Nucleus accumbens (tissue), 56 donors: ENCODE results near the gene MINDY2.
"Not testable (repeated sequence)": the region's sequence is repeated elsewhere in the genome, so short reads cannot be mapped to it uniquely, and the experiment has no call there.

Experiments
- DNase-seq, 56 donors: peaks; one replicate each; lab custom pipeline; 2025; lab: John Stamatoyannopoulos, UW

Gene MINDY2

GRCh38 chr15:58749532-58750337 is 21.4 kb upstream of the MINDY2 start, which contains the start of gene ADAM10:
Gene ADAM10 (minus strand): TSS chr15:58749707. CDS start chr15:58749534, 173 bp downstream.
- DNase-seq = peak; percentile 88 to 100 (median 99)

- DNase-seq = no peak
Measured at GRCh38 chr15:58752716-58753115, 18.4 kb upstream of the MINDY2 start.

- no peak for DNase-seq
Measured at GRCh38 chr15:58755350-58755749, 15.8 kb upstream of the MINDY2 start.

DNA sequence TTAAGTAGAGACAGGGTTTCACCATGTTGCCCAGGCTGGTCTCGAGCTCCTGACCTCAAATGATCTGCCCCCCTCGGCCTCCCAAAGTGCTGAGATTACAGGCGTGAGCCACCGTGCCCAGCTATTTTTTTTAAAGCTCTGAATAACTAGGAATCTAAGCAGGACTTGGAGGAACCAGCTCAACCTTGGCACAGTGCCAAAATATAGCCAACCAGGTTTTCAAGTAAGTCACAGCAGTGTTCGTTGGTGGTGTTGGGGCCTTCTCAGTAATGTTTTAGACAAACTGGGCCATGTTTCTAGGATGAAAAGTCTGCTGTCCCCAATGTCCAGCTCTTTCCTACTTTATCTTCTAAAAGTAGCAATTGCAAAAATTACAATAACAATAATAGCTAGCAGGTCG is 15.1 kb upstream of the MINDY2 start:
- no peak for DNase-seq

GRCh38 chr15:58758141-58758540 is 13.0 kb upstream of the MINDY2 start:
- DNase-seq = peak in 8 of 56 donors; percentile 8 to 37 (median 15)

DNA sequence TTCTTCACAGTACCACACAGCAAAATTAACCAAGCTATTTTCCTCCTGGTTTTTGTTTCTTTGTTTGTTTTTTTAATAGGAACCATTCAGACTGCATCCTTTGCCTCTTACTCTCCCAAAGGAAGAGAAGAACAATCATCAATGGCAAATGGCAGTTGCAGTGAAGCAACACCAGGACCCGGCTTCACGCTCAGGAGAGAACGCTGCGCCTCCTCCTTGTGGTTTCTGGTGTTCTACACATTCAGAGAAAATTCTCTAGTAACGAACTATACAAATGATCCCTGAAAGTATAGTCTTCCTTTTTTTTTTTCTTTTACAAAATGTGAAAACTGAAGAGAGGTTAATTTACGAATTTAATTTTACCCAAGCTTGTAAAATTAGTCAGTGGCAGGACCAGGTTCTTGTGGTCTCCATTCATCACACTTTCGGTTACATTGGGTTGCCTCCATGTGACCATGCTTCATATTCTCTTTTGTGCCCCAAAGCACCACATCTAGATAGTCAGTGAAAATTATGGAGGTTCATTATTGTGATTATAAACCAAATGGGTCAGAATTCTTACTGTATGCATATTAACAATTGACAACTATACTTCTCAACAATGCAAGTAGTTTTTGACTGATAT is 10.6 kb upstream of the MINDY2 start:
- DNase-seq = no peak

GRCh38 chr15:58761010-58761388 is 10.1 kb upstream of the MINDY2 start:
- DNase-seq = no peak

DNA sequence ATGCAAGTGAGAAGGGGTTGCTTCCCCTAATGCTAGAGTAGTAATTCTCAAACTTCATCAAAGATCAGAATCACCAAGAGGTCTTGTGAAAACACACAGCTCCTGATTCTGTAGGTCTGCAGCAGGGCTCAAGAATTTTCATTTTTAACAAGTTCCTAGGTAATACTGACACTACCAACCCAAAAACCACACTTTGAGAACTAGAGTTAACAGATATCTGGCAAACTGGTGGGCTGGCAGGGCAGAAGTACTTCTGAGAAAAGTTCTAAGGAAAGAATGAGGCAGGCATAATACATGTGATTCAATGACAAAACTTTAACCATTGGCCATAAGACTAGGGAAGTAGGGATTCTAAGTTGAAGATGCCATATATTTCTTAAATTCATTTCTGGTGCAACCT is 8.8 kb upstream of the MINDY2 start:
- DNase-seq = no peak

DNA sequence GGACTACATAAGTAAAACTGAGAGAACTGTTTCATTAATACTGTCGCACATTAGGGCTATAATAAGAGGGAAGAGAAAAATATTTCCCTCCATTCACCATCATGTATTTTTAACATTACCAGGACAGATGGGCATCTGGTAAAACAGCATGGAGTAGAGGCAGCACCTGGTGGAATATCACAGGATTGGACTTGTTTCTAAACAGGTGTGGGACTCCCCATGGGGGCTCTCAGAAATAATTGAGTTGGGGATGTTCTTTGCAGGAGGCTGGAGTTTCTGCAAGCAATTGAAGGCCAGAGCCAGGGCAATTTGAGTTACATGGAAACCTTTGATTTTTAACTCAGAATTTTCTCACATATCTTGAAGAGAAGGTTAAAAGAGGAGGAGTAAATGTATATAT is 8.4 kb upstream of the MINDY2 start:
- no peak for DNase-seq

DNA sequence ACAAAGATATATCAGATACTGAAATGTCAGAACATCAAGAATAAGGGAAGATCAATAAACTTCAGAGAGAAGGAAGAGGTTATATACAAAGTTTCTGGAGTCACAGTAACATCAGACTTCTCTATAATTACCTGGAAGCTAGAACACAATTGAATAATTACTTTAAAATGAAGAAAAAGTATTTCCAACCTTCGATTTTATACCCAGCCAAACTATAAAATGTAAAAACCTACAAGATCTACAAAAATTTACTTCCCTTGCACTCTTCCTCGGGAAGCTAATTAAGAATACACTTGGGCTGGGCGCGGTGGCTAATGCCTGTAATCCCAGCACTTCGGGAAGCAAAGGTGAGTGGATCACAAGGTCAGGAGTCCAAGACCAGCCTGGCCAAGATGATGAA is 6.6 kb upstream of the MINDY2 start:
- no peak for DNase-seq

DNA sequence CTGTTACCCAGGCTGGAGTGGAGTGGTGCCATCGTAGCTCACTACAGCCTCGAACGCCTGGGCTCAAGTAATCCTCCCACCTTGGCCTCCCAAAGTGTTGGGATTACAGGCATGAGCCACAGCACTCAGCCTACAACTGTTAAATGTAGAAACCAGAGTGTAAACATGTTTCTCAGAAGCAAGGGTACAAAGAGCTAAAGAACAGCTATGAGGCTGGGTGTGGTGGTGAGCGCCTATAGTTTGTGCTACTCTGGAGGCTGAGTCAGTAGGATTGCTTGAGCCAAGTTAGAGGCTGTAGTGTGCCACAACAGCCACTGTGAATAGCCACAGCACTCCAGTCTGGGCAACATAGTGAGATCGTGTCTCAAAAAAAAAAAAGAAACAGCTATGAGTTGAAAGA is 4.8 kb upstream of the MINDY2 start:
- no peak for DNase-seq

DNA sequence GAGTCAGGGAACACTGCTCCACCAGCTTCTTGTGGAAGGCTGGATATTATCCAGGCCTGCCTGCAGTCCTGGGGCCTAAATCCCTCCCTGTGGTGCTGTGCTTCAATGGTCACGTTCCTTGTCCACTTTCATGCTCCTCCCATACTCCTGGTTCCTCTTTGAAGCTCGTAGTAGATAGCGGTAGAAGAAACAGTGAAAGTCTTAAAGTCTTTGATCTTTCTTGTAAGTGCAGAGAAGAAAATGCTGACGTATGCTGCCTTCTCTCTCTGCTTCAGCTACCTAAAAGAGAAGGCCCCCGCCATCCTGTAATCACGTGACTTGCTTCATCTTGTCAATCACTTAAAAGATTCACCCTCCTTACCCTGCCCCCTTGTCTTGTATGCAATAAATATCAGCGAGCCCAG is 2.5 kb upstream of the MINDY2 start:
- not testable (repeated sequence) for DNase-seq

DNA sequence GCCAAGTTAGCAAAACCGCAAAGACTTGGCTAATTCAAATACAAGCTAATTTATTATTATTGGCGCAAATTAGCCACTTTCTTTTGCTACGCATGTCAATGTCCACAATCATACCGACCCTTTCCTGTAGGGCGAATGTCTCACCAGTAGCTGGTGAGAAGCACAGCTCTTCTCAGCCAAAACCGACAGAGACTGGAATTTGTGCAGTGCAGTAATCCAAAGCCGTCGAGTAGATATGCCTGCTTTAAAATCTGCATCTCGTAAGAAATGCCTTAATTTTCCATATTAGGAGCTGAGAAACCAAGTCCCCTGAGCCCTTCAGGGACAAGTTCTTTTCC is 614 bp upstream of the MINDY2 start:
- DNase-seq = peak in 2 of 56 donors; percentile 46 to 52

GRCh38 chr15:58771621-58772250 is 634 bp downstream of the MINDY2 start:
- peak in 43 of 56 donors; percentile 30 to 77 (median 57) for DNase-seq

DNA sequence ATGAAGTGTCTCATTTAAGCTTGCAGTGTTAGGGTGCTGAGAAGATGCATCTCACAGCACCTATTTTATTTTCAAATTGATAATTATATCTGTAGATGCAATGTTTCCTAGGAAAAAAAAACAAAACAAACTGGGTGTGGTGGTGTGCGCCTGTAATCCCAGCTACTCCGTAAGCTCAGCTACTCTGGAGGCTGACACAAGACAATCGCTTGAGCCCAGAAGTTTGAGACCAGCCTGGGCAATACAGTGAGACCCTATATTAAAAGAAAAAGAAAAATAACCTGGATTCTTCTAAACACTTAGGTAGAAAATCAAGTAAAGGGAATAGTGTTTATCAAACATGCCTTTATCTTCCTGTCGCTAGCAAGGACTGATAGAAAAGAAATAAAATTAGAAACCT is 1.9 kb downstream of the MINDY2 start:
- DNase-seq = no peak

DNA sequence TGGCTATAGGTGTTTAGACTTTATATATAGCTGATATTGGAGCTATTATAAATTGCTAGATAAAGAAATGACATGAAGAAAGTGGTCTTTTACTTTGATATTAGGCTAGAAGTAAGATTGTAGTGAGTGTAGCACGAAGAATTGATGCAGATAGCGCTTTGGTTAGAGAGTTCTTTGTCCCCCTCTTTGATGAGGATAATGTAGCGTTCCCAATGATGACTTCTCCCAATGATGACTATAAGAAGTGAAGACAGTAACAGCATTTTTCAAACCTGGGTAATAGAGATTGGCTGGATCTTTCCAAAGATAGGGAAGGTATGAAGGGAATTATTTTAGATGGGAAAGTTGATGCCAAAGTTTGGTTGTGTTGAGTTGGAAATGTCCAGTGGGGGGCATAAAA is 4.3 kb downstream of the MINDY2 start:
- DNase-seq = no peak

DNA sequence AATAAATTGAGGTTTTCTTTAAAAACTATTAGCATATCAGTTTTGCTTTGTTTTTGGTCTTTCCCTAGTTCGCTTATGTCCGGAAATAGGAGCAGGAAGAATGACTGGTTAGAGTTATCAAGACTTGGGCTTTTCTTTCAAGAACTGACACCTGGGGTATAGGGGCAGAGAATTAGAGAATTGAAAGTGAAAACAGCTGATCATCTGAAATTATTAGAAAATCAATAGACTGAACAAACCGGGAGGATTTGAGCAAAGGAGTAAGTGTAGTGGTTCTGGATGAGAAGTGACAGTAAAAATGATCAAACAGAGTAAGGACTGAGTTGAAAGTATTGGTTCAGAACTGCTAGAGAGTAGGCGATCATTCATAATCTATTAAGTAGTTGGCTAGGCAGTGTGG is 6.0 kb downstream of the MINDY2 start:
- no peak for DNase-seq

- no peak for DNase-seq
Measured at GRCh38 chr15:58779554-58779953, 8.5 kb downstream of the MINDY2 start.

GRCh38 chr15:58785355-58785754 is 14.3 kb downstream of the MINDY2 start:
- no peak for DNase-seq

DNA sequence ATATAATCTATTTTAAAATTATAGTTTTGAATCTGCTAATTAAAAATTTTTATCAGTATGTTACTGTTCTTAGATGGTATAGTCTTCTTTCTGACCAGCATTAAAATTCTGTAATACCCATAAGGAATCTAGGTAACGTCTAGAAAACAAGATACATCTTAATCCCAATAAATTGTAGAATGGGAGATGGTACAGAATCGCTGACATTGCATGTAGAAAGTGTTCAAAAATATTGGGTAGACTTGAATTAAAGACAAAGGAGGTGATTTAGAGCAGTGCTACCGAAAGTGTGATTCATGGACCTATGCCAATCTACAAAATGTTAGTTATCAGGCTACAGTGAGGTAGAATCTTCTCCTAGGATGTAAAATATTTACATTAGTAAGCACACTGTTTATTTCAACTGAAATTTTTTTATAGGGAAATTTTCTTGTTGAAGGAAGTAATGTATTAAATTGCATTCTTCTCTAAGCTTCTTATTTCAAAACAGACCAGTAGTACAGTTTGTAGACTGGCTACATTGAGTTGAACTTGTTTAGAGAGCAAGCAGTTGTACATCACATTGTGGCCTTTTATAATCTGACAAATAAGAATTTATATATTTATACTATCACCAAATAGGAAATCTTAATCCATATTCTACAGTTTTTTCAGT is 17.1 kb downstream of the MINDY2 start:
- DNase-seq = no peak

GRCh38 chr15:58793862-58794261 is 22.8 kb downstream of the MINDY2 start:
- no peak for DNase-seq
